ENCODE data around the gene FGD4.
A peak's percentile ranks its signal among the peaks of the same experiment; 100 is the strongest.
"Not testable (repeated sequence)": the region's sequence is repeated elsewhere in the genome, so short reads cannot be mapped to it uniquely, and the experiment has no call there.

The FGD4 gene

DNA sequence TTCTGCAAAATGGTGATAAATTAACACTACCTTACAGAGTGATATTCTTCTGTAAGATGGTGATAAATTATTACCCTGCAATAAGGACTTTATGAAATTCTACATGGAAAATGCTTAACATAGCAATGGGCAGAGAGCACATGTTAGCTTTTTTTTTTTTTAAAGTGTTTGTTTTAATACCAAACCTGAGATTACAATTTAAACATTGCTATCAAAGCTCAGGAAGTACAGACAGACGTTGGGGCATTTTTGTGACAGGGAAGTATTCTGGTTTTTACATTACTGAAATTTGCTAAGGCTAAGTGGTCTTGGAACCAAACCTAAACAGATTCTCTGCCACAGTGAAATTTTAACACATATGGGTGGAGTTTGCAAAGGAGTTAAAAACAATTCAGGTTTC, 133.1 kb downstream of the FGD4 start:
- DNase-seq: no peak

DNA sequence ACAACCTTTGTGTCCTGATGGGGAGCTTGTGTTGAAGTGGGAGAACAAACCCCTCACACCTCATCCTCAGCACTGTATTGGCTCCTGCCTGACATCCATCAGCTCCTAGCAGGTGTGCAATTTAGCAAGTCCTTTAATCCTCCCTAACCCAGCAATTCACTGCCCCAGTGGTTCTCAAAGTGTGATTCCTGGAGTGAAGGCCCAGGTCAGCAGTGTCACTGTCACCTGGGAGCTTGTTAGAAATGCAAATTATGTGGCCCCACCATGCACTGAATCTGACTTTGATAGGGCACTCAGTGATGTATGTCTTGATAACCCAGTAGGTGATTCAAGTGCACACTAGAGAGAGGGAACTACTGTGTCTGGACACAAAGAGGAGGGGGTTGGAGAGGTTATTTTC, 133.6 kb downstream of the FGD4 start:
- DNase-seq: no peak

DNA sequence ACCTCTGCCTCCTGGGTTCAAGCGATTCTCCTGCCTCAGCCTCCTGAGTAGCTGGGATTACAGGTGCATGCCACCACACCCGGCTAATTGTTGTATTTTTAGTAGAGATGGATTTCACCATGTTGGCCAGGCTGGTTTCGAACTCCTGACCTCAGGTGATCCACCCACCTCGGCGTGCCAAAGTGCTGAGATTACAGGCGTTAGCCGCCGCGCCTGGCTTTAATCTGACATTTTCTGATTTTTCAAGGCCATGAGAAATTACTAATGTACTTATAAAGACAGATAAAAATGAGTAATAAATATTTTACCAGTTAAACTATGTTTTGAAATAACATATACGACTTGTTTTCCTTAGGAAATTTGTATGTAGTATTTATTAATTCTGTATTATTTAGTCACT, 134.1 kb downstream of the FGD4 start:
- DNase-seq: not testable (repeated sequence)

GRCh38 chr12:32533971-32534590, 134.7 kb downstream of the FGD4 start:
- DNase-seq: peak; percentile 13 to 17

DNA sequence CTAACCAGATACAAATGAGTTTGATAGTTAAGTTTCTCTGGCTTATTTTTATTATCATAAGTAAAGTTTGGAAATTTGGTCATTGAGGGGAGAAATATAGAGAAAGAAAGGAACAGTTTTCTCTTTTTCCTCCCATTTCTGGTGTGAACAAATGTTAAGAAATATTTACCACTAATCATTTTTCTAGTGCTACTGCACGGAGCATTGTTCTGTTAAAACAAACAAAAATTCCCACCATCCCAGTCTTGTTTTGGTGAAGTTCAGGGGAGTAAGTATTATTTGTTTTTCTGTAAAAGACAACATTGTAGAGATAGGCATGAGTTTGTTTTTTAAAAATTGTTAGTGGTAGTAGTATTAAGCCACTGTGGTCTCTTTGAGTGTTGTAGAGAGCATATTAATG, 135.3 kb downstream of the FGD4 start:
- no peak for DNase-seq

GRCh38 chr12:32535288-32535999, 136.1 kb downstream of the FGD4 start:
- DNase-seq: peak; percentile 75 to 81

GRCh38 chr12:32536000-32536345, 136.6 kb downstream of the FGD4 start:
- no peak for DNase-seq

- no peak for DNase-seq
Observed at GRCh38 chr12:32541754-32542374, 142.5 kb downstream of the FGD4 start.

DNA sequence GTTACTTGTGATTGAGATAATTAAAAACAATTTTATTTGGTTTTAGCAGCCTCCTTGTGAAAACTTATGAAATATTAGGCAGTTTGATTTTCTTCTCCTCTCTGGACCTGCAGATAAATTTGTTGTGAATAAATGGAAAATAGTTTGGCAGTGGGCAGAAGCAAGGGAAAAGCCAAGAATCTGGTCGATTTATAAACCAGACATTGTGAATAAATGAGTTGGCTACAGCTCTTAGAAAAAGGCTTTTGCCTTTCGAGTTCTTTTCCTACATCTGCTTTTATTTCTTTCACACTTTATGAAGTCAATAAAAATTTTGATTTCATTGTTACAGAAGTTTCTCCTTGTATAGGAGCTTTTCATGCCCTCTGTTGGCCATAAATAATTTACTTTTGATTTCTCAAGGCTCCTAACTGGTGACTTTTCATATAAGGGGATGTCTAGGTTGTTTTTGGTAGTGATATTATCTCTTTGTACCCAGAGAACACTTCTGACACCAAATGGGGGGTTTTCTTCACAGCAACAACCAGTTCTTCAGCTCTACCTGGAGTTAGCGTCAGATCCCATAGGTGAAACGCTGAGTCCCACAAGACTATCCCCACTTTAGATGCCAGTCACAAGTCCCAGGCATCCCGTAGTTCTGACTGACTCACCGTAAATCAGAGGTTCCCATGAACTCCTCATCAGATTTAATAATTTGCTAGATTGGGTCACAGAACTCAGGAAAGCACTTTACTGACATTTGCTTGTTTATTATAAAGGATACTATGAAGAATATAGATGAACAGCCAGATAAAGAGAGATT, 143.3 kb downstream of the FGD4 start:
- DNase-seq: no peak

- DNase-seq: no peak
Observed at GRCh38 chr12:32544893-32545292, 145.5 kb downstream of the FGD4 start.

GRCh38 chr12:32545413-32545980, 146.1 kb downstream of the FGD4 start:
- DNase-seq: no peak

DNA sequence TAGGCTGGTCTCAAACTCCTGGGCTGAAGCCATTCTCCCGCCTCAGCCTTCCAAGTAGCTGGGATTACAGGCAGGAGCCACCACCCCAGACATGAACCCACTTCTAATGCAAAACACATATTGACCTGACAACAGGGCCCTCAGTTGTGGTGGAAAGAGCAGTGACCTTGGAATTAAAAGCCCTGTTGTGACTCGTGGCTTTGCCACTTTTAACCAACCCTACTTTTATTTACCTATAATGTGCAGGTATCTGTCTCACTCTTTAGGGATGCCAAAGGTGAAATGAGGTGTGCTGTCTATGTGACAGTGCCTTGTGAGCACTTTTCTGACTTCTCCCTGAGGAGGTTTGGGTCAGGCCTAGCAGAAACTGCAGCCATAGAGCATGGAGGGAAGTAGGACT, 146.9 kb downstream of the FGD4 start:
- DNase-seq: no peak

- DNase-seq: no peak
Observed at GRCh38 chr12:32548691-32549281, 149.4 kb downstream of the FGD4 start.

DNA sequence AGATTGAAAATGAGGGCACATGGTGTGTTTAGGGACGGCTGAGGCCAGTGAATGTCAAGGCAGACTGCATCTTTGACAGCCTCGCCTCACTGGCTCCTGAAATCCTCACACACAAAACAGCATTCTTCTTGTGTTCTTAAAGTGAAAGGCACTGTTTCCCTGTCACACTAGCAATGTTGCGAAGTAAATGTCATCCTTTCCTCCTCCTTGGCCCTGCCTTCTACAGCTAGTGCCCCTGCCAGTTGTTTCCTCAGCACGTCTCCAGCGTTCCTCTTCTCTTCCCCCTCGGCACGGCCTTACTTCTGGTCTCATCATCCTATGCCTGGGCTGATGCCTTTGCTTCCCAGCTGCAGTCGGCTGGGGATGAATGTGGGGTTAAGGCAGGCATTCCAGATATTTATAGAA, 150.3 kb downstream of the FGD4 start:
- DNase-seq: no peak

DNA sequence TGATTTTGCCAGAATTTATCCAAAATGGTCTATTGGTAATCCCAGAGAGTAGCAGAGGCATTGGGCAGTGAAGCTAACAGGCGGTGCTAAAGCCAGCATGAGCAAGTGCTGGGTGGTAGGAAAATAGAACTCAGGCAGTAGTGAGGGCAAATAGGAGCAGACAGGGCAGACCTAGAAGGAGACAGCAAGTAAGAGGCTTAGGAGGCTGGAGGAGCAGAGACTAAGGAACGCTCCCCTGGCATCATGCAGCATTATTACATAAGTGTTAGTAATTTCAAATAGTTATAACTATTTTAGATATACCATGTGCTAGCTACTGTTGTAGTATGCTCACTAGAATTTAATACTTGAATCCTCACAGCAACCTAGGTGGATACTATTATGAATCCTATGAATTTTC, 151.7 kb downstream of the FGD4 start:
- DNase-seq: no peak

DNA sequence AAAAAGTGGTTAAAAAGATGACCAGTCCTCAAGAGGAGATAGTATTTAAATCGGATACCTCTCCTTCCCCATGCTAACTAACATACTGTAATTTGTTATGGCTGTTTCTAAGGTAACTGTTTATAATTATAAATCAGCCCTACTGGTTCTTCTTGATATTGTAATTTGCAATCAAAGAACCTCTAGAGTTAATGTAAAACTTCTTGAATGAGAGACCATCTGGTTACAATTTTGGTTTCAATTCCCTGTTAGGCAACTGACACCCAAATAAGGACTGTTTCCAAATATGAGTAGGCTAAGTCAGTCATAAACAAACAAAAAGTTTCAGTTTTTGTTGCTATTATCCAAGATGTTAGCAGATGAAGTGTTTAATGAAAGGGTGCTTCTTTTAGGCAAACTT, 159.5 kb downstream of the FGD4 start:
- no peak for DNase-seq

DNA sequence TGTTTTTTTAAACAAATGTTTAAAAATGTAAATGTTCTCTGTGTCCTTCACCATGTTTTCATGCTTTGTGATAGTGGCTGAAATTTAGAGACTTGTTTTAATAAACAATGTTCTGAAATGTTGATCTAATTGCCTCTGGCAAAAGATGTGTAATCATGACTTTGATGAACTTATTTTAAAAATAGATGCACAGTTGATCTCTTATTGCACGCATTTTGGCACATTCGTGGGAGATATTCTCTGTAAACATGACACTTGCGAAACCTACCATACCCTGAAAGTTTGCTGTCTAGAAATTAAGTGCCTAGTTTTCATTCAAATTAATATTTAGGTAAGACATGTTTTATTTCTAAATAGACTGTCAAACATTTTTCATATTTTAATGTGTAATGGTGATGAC, 160.1 kb downstream of the FGD4 start:
- no peak for DNase-seq

DNA sequence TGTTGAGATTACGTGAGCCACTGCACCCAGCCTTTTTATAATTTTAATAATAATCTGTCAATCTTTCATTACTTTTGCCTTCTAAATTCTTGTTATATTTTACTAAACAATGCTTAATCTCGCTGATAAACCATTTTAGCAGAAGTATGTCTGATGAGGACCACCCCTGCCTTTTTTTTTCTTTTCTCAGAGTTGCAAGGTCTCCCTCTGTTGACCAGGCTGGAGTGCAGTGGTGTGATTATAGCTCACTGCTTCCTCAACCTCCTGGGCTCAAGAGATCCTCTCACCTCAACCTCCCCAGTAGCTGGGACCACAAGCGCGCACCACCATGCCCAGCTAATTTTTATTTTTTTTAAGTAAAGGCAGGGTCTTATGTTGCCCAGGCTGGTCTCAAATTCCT, 161.2 kb downstream of the FGD4 start:
- DNase-seq: no peak

DNA sequence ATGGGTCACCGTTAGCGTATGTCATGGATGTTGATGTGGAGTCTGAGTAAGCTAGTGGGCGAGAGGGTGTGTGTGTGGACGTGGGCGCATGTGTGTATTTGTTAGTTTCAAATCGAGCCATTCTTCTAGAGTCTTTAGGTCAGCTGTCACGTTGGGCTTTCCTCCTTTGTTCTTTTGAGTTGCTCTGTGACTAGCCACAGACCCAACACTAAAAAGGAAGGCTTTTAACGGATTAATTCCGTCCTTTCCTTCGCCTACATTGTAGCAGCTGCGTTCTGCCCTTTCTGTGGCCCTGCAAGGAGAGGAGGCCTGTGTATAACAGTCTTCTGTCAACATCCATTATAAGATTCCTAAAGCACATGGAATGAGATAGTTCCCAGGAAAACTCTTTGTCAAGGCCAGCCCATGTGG, 162.6 kb downstream of the FGD4 start:
- no peak for DNase-seq

- not testable (repeated sequence) for DNase-seq
Observed at GRCh38 chr12:32562413-32562812, 163.1 kb downstream of the FGD4 start.

- DNase-seq: no peak
Observed at GRCh38 chr12:32566663-32567295, 167.4 kb downstream of the FGD4 start.

GRCh38 chr12:32567296-32567674, 167.9 kb downstream of the FGD4 start:
- no peak for DNase-seq
